H1 (cell line): ENCODE results near the gene WDR89. TPM values are rescaled to one million over a fixed set of nuclear protein-coding genes. Genes with fewer than 3 reads are reported as not detected.

ENCODE experiments used
- CTCF ChIA-PET: fragments of 300-600 bp; sonication (Branson Sonifier 250); formaldehyde crosslinking; loops from one replicate; lab custom pipeline; 2021; ENCODE audit not compliant: partially characterized antibody; lab: Charles Lee
- POLR2A ChIA-PET: fragments of 300-600 bp; sonication (Branson Sonifier 250); formaldehyde crosslinking; loops from one replicate; lab custom pipeline; 2021; ENCODE audit warnings: inconsistent platforms; ENCODE audit not compliant: partially characterized antibody; lab: Charles Lee
- DNase-seq, 2 experiments: peaks; one replicate each; pipeline versions ENCODE4 v3.0.0 to v3.0.0-alpha.2; 2010 to 2022; ENCODE audit warnings: low spot score in 2 of 2, low read depth in 1 of 2, mixed read lengths in 1 of 2
- FAIRE-seq: peaks from 2 replicates; lab custom pipeline; 2011; peaks lifted over from hg19 to GRCh38; lab: Jason Lieb, UNC
- H2AFZ ChIP-seq: 2 replicates; pipeline ENCODE4 v1.8.1; 2012; ENCODE audit warnings: low read length, inconsistent platforms
- H2AK5ac ChIP-seq: 2 replicates; pipeline ENCODE4 v1.6.1; 2013; ENCODE audit warnings: low read depth, low read length
- H2BK120ac ChIP-seq: replicated peaks from 2 replicates; pipeline ENCODE3; 2013; ENCODE audit warnings: low read depth, low read length, inconsistent platforms
- H2BK12ac ChIP-seq: 2 replicates; pipeline ENCODE4 v1.6.1; 2013; ENCODE audit warnings: low read depth, low read length
- H2BK15ac ChIP-seq: 2 replicates; pipeline ENCODE4 v1.6.1; 2013; ENCODE audit warnings: low read length
- H2BK20ac ChIP-seq: 2 replicates; pipeline ENCODE4 v1.6.1; 2013; ENCODE audit warnings: low read length
- H2BK5ac ChIP-seq: 2 replicates; pipeline ENCODE4 v1.6.1; 2013; ENCODE audit warnings: low read depth, low read length
- H3K14ac ChIP-seq: 2 replicates; pipeline ENCODE4 v1.6.1; 2013; ENCODE audit warnings: inconsistent platforms; ENCODE audit not compliant: insufficient read length
- H3K18ac ChIP-seq: 2 replicates; pipeline ENCODE4 v1.6.1; 2013; ENCODE audit warnings: low read length; ENCODE audit errors: extremely low read depth
- H3K23ac ChIP-seq: 2 replicates; pipeline ENCODE4 v1.6.1; 2013; ENCODE audit warnings: inconsistent platforms; ENCODE audit not compliant: insufficient read length
- H3K23me2 ChIP-seq: 2 replicates; pipeline ENCODE4 v1.6.1; 2013; ENCODE audit warnings: low read depth, low read length
- H3K27ac ChIP-seq: 2 replicates; pipeline ENCODE4 v1.6.1; 2011; ENCODE audit warnings: low read depth, low read length, inconsistent platforms
- H3K27me3 ChIP-seq, 4 experiments: replicated peaks in 1 of 4; 1 replicate in 1 of 4; 2 replicates in 3 of 4; pipeline versions ENCODE4 v1.6.1 to v1.8.1; 2011 to 2013; ENCODE audit warnings: low read length in 3 of 4, mild to moderate bottlenecking in 3 of 4, inconsistent platforms in 2 of 4, mixed read lengths in 2 of 4, moderate library complexity in 1 of 4; ENCODE audit not compliant: control insufficient read depth in 3 of 4, insufficient read depth in 3 of 4; ENCODE audit errors: extremely low read depth in 1 of 4
- H3K36me3 ChIP-seq, 4 experiments: 2 replicates each; pipeline versions ENCODE4 v1.6.1 to v1.8.1; 2011 to 2013; ENCODE audit warnings: mild to moderate bottlenecking in 4 of 4, low read length in 3 of 4, moderate library complexity in 2 of 4, control low read depth in 1 of 4, inconsistent platforms in 1 of 4; ENCODE audit not compliant: insufficient read depth in 4 of 4, control insufficient read depth in 2 of 4
- H3K4ac ChIP-seq: replicated peaks from 2 replicates; pipeline ENCODE3; 2013; ENCODE audit warnings: low read length, low read depth, mixed read lengths, inconsistent platforms; ENCODE audit not compliant: insufficient read length
- H3K4me1 ChIP-seq, 4 experiments: replicated peaks in 1 of 4; 1 replicate in 1 of 4; 2 replicates in 3 of 4; pipeline versions ENCODE4 v1.6.1 to v1.8.1; 2011 to 2013; ENCODE audit warnings: low read length in 3 of 4, inconsistent platforms in 2 of 4, mixed read lengths in 1 of 4; ENCODE audit not compliant: insufficient read depth in 4 of 4, control insufficient read depth in 3 of 4
- H3K4me2 ChIP-seq, 2 experiments: 2 replicates each; pipeline versions ENCODE4 v1.6.1 to v1.8.1; 2011 to 2013; ENCODE audit warnings: low read depth in 2 of 2, low read length in 2 of 2, control low read depth in 1 of 2, inconsistent platforms in 1 of 2, mild to moderate bottlenecking in 1 of 2; ENCODE audit not compliant: insufficient read depth in 1 of 2
- H3K4me3 ChIP-seq, 4 experiments: fragments of 200-600, 300-600 bp in 1 of 4; sonication (generic), shearing (Covaris generic), sonication (Bioruptor Twin) in 1 of 4; 2 replicates each; pipeline versions ENCODE4 v1.5.1 to v1.8.1; 2011 to 2016; ENCODE audit warnings: low read length in 4 of 4, low read depth in 3 of 4, control low read depth in 2 of 4, inconsistent platforms in 2 of 4, mild to moderate bottlenecking in 2 of 4, mixed read lengths in 1 of 4, moderate library complexity in 1 of 4; ENCODE audit not compliant: insufficient read depth in 2 of 4; ENCODE audit errors: extremely low read depth in 1 of 4
- H3K56ac ChIP-seq: replicated peaks from 2 replicates; pipeline ENCODE3; 2013; ENCODE audit warnings: low read depth, mild to moderate bottlenecking, mixed read lengths, low read length, inconsistent platforms; ENCODE audit not compliant: insufficient read length
- H3K79me1 ChIP-seq: 2 replicates; pipeline ENCODE4 v1.6.1; 2013; ENCODE audit warnings: low read depth, low read length, control low read depth
- H3K79me2 ChIP-seq, 2 experiments: 2 replicates each; pipeline versions ENCODE4 v1.6.1 to v1.8.1; 2012 to 2013; ENCODE audit warnings: low read length in 2 of 2, mild to moderate bottlenecking in 2 of 2, inconsistent platforms in 1 of 2; ENCODE audit not compliant: insufficient read depth in 2 of 2, control insufficient read depth in 1 of 2
- H3K9ac ChIP-seq, 4 experiments: replicated peaks in 1 of 4; 1 replicate in 1 of 4; 2 replicates in 3 of 4; pipeline versions ENCODE4 v1.6.1 to v1.8.1; 2011 to 2013; ENCODE audit warnings: low read depth in 3 of 4, low read length in 3 of 4, control low read depth in 2 of 4, mild to moderate bottlenecking in 2 of 4, moderate library complexity in 2 of 4, inconsistent platforms in 1 of 4; ENCODE audit errors: extremely low read depth in 1 of 4
- H3K9me3 ChIP-seq, 2 experiments: 2 replicates each; pipeline versions ENCODE4 v1.6.1 to v1.8.1; 2012 to 2013; ENCODE audit warnings: mild to moderate bottlenecking in 2 of 2, moderate library complexity in 2 of 2, control low read depth in 1 of 2, inconsistent platforms in 1 of 2, low read depth in 1 of 2, low read length in 1 of 2, mixed read lengths in 1 of 2; ENCODE audit not compliant: insufficient read depth in 2 of 2
- H4K20me1 ChIP-seq, 2 experiments: replicated peaks in 1 of 2; 2 replicates each; pipeline versions ENCODE3 to v1.8.1; 2011 to 2013; ENCODE audit warnings: inconsistent platforms in 2 of 2, low read length in 2 of 2, mild to moderate bottlenecking in 1 of 2; ENCODE audit not compliant: insufficient read depth in 2 of 2, control insufficient read depth in 1 of 2
- H4K5ac ChIP-seq: 2 replicates; pipeline ENCODE4 v1.6.1; 2013; ENCODE audit warnings: low read length, low read depth, mixed read lengths, inconsistent platforms; ENCODE audit not compliant: insufficient read length
- H4K8ac ChIP-seq: 2 replicates; pipeline ENCODE4 v1.8.0; 2013; ENCODE audit warnings: mild to moderate bottlenecking, moderate library complexity, low read length, inconsistent platforms; ENCODE audit not compliant: insufficient read depth; ENCODE audit errors: extremely low read depth
- H4K91ac ChIP-seq: replicated peaks from 2 replicates; pipeline ENCODE3; 2013; ENCODE audit warnings: low read length, mixed read lengths, inconsistent platforms; ENCODE audit not compliant: insufficient read length
- CBX8 ChIP-seq: fragments of 300-800, 300-1000 bp; sonication (generic); IDR thresholded peaks from 2 replicates; pipeline ENCODE4 v1.7.1; 2016; ENCODE audit warnings: low read depth, low read length, borderline replicate concordance
- CEBPB ChIP-seq: IDR thresholded peaks from 2 replicates; pipeline ENCODE4 v1.6.1; 2012; ENCODE audit warnings: low read depth, low read length
- GABPA ChIP-seq: IDR thresholded peaks from 2 replicates; pipeline ENCODE4 v1.6.1; 2011; ENCODE audit warnings: mild to moderate bottlenecking, low read length, moderate library complexity, borderline replicate concordance; ENCODE audit not compliant: insufficient read depth
- JUN ChIP-seq: IDR thresholded peaks from 2 replicates; pipeline ENCODE4 v1.6.1; 2011; ENCODE audit warnings: low read depth, mild to moderate bottlenecking, improper control_type of control experiment, low read length
- JUND ChIP-seq: IDR thresholded peaks from 2 replicates; pipeline ENCODE4 v1.6.1; 2011; ENCODE audit warnings: mild to moderate bottlenecking, improper control_type of control experiment, low read length
- KDM1A ChIP-seq: fragments of 200-600, 300-600 bp; sonication (generic); IDR thresholded peaks from 2 replicates; pipeline ENCODE4 v1.7.1; 2016; ENCODE audit warnings: mild to moderate bottlenecking, low read length, borderline replicate concordance
- NANOG ChIP-seq: IDR thresholded peaks from 2 replicates; pipeline ENCODE4 v1.6.1; 2011; ENCODE audit warnings: low read length, low read depth, mild to moderate bottlenecking, inconsistent platforms; ENCODE audit not compliant: insufficient read depth, poor library complexity, severe bottlenecking
- PHF8 ChIP-seq: fragments of 200-600 bp; sonication (generic); conservative IDR thresholded peaks from 2 replicates; pipeline ENCODE4 v1.7.1; 2012; ENCODE audit warnings: low read depth, mild to moderate bottlenecking, inconsistent platforms, low read length, moderate library complexity
- POLR2AphosphoS5 ChIP-seq: IDR thresholded peaks from 2 replicates; pipeline ENCODE4 v1.6.1; 2011; ENCODE audit warnings: low read depth, low read length
- RFX5 ChIP-seq: IDR thresholded peaks from 2 replicates; pipeline ENCODE4 v1.6.1; 2011; ENCODE audit warnings: low read depth, low read length, improper control_type of control experiment, borderline replicate concordance
- RNF2 ChIP-seq: fragments of 200-900, 300-1000 bp; sonication (generic); IDR thresholded peaks from 2 replicates; pipeline ENCODE4 v1.7.1; 2016; ENCODE audit warnings: borderline replicate concordance, low read depth, mild to moderate bottlenecking, antibody characterized with exemption, low read length; ENCODE audit not compliant: poor library complexity, severe bottlenecking; ENCODE audit errors: missing control alignments
- SP2 ChIP-seq: IDR thresholded peaks from 2 replicates; pipeline ENCODE4 v1.6.1; 2012; ENCODE audit warnings: mild to moderate bottlenecking, low read length, inconsistent platforms
- SRF ChIP-seq: IDR thresholded peaks from 2 replicates; pipeline ENCODE4 v1.6.1; 2011; ENCODE audit warnings: mild to moderate bottlenecking, low read depth, low read length, moderate library complexity
- TAF1 ChIP-seq: IDR thresholded peaks from 2 replicates; pipeline ENCODE4 v1.6.1; 2011; ENCODE audit warnings: mild to moderate bottlenecking, low read depth, low read length
- YY1 ChIP-seq: IDR thresholded peaks from 2 replicates; pipeline ENCODE4 v1.6.1; 2011; ENCODE audit warnings: low read depth, mild to moderate bottlenecking, low read length
- WGBS, 2 experiments: shearing (Covaris generic) in 1 of 2; methylation state at CpG; one replicate each; pipeline versions ENCODE4 v1.1.6 to v1.1.7; 2013 to 2015; ENCODE audit warnings: low lambda C conversion rate in 2 of 2, mixed read lengths in 2 of 2, inconsistent platforms in 1 of 2, low coverage in 1 of 2, missing lambda C conversion rate in 1 of 2; ENCODE audit not compliant: insufficient replicate concordance in 2 of 2, insufficient coverage in 1 of 2, insufficient read length in 1 of 2; ENCODE audit errors: extremely low coverage in 1 of 2, missing lambda C conversion rate in 1 of 2; 5-methylcytosine and 5-hydroxymethylcytosine counted together
- polyA plus RNA-seq, 7 experiments: library from polyadenylated mRNA; depleted of rRNA in 3 of 7; stranded (reverse) in 5 of 7; unstranded in 2 of 7; fragments of >200 nt in 5 of 7; fragments of 200-250 nt in 2 of 7; gene quantifications; 1 replicate in 5 of 7; 2 replicates in 1 of 7; 4 replicates in 1 of 7; pipeline versions ENCODE4 v1.2.1 to v1.2.3, GENCODE V29; 2011 to 2013; ENCODE audit warnings: missing spikeins in 2 of 7, mixed read lengths in 2 of 7
- total RNA-seq: library from RNA; stranded (reverse); fragmentation: NEBNext Ultra II Directional; extraction: Animal tissue kit (Norgen Biotek cat#: 25700); gene quantifications from 2 replicates; pipeline ENCODE4 v1.2.1, GENCODE V29; 2021

The WDR89 gene
- total and polyA plus RNA-seq, 2 of the 8 experiments (the other 6 are each of a cell fraction or from before 2014, with no cell fraction given), result 8.3 to 32.9 TPM

DNA sequence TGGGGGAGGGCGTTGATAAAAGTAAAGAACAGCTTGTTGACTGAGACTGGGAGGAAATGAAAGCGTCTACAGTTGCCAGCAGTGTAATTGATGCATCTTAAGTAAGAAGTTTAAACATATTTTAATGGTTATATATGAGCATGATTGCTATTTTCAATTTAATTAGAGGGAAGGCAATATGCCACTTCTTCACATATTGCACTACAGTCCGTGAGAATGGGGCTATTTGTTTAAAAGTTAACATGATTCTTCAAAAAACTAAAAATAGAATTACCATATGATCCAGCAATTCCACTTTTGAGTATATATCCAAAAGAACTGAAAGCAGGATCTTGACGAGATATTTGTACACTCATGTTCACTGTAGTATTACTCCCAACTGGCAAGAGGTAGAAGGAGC, 60.2 kb downstream of the WDR89 start:
- no peak overlapping the region for H2BK20ac ChIP-seq
- no peak overlapping the region for H3K14ac ChIP-seq
- no peak overlapping the region for H3K56ac ChIP-seq
- DNase-seq, result no peak
- H2AFZ ChIP-seq, result no peak overlapping the region
- H3K79me2 ChIP-seq, result no peaks in the 10 kb centered on the region
- ChIA-PET CTCF (no interaction called here), POLR2A (interaction anchor here (1.2 kb wide), 1 partner anchor 39 kb away, joined by 4 read pairs; no protein-coding TSS in a partner anchor)
- no peak overlapping the region for H3K4me3 ChIP-seq
- no peak overlapping the region for H3K18ac ChIP-seq
- H3K23me2 ChIP-seq, result no peaks in the 10 kb centered on the region
- H4K20me1 ChIP-seq, result no peaks in the 10 kb centered on the region
- no peaks in the 10 kb centered on the region for H3K4me1 ChIP-seq
- H2BK120ac ChIP-seq, result no peak overlapping the region
- H3K79me1 ChIP-seq, result no peaks in the 10 kb centered on the region
- H4K91ac ChIP-seq, result no peak overlapping the region
- H3K27me3 ChIP-seq, result no peaks in the 10 kb centered on the region
- FAIRE-seq, result no peak
- H4K8ac ChIP-seq, result no peak overlapping the region
- H2AK5ac ChIP-seq, result no peak overlapping the region
- no peak overlapping the region for H3K27ac ChIP-seq
- H4K5ac ChIP-seq, result no peak overlapping the region
- WGBS, 2 experiments, result 90% methylated on average over 4 of the region's 4 CpGs; no CpG with 5 or more reads in 1 of the 2 experiments
- H3K36me3 ChIP-seq, result no peaks in the 10 kb centered on the region
- no peak overlapping the region for H3K23ac ChIP-seq
- no peak overlapping the region for H2BK15ac ChIP-seq
- H3K4ac ChIP-seq, result no peak overlapping the region
- H2BK12ac ChIP-seq, result no peak overlapping the region
- H3K9me3 ChIP-seq, result no peaks in the 10 kb centered on the region
- no peak overlapping the region for H2BK5ac ChIP-seq
- H3K9ac ChIP-seq, result no peak overlapping the region
- H3K4me2 ChIP-seq, result no peak overlapping the region
- TF ChIP-seq CEBPB (no peak), SRF (no peak), POLR2AphosphoS5 (no peak), YY1 (no peak), CBX8 (no peak), GABPA (no peak), JUND (no peak), TAF1 (no peak), PHF8 (no peak), RNF2 (no peak), NANOG (no peak), KDM1A (no peak), JUN (no peak), SP2 (no peak), RFX5 (no peak)
